Tibial artery (tissue), 4 donors: Measurements from ENCODE around the gene NUCKS1.

ENCODE experiments used
- DNase-seq, 2 donors: peaks; one replicate each; pipeline ENCODE4 v3.0.0-alpha.2; 2019
- H3K27ac ChIP-seq, 2 donors: fragments of 200-600 bp; sonication (generic) in 1 of 2; 1 replicate in 1 of 2; 2 replicates in 1 of 2; pipeline ENCODE4 v1.5.1; 2018 to 2019; ENCODE audit warnings: mild to moderate bottlenecking in 1 of 2
- H3K27me3 ChIP-seq, 2 donors: fragments of 200-600 bp; sonication (generic) in 1 of 2; one replicate each; pipeline versions ENCODE4 v1.5.1 to v1.6.0; 2016 to 2019
- H3K36me3 ChIP-seq, 3 donors: fragments of 200-600 bp; sonication (generic) in 2 of 3; one replicate each; pipeline ENCODE4 v1.5.1; 2016 to 2019; ENCODE audit warnings: mild to moderate bottlenecking in 2 of 3
- H3K4me1 ChIP-seq, 4 donors: fragments of 200-600 bp; sonication (generic) in 2 of 4; 1 replicate in 3 of 4; 2 replicates in 1 of 4; pipeline ENCODE4 v1.5.1; 2016 to 2019
- H3K4me3 ChIP-seq, 2 donors: fragments of 200-600 bp; sonication (generic) in 1 of 2; 1 replicate in 1 of 2; 2 replicates in 1 of 2; pipeline ENCODE4 v1.5.1; 2018 to 2019; ENCODE audit warnings: mild to moderate bottlenecking in 2 of 2
- H3K9me3 ChIP-seq, 3 donors: fragments of 200-600 bp; sonication (generic) in 1 of 3; one replicate each; pipeline ENCODE4 v1.5.1; 2016 to 2019
- intact Hi-C: fragments of 100-400 bp; cut with DNase I; formaldehyde crosslinking; loops from one replicate; pipeline ENCODE4 v1.15.0; 2023; ENCODE audit warnings: low total_unique reads
- TF ChIP-seq, protein P1 (sequence below), 2 experiments: fragments of 200-600 bp in 1 of 2; fragments of 450-650 bp in 1 of 2; IDR thresholded peaks; one replicate each; pipeline ENCODE4 v1.5.1; 2017 to 2019; ENCODE audit warnings: antibody characterized with exemption in 2 of 2, mild to moderate bottlenecking in 1 of 2, moderate library complexity in 1 of 2

The NUCKS1 gene

DNA sequence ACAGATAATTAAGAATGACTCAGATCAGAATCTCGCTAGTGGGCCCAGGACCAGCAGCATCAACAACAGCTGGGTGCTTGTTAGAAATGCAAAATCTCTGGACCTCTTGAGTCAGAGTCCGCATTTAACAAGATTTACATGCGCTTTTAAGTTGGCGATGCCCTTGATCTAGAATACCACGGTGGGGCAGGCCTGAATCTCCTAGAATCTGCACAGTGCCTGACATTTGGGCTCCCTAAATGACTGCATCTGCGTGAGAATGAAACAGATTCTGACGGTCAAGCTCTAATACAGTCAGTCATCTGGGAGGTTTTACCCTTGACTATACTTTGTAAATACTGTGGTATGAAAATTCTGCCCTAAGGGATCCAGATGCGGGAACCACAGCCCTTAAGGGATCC lies 42.5 kb upstream of the NUCKS1 start:
- Histone ChIP-seq H3K9me3 (no peaks in the 10 kb centered on the region), H3K27me3 (no peaks in the 10 kb centered on the region), H3K4me1 (no peaks in the 10 kb centered on the region), H3K27ac (no peak overlapping the region), H3K36me3 (peaks cover 56 to 76% (median 63%) of the 10 kb centered on the region in 3 donors), H3K4me3 (no peak overlapping the region)
- intact Hi-C loops: no loop called here
- no peak for DNase-seq
- TF ChIP-seq, protein P1, sequence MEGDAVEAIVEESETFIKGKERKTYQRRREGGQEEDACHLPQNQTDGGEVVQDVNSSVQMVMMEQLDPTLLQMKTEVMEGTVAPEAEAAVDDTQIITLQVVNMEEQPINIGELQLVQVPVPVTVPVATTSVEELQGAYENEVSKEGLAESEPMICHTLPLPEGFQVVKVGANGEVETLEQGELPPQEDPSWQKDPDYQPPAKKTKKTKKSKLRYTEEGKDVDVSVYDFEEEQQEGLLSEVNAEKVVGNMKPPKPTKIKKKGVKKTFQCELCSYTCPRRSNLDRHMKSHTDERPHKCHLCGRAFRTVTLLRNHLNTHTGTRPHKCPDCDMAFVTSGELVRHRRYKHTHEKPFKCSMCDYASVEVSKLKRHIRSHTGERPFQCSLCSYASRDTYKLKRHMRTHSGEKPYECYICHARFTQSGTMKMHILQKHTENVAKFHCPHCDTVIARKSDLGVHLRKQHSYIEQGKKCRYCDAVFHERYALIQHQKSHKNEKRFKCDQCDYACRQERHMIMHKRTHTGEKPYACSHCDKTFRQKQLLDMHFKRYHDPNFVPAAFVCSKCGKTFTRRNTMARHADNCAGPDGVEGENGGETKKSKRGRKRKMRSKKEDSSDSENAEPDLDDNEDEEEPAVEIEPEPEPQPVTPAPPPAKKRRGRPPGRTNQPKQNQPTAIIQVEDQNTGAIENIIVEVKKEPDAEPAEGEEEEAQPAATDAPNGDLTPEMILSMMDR (IDR thresholded peaks at IDR 0.05): no peak

- Histone ChIP-seq H3K9me3 (no peaks in the 10 kb centered on the region), H3K27me3 (no peaks in the 10 kb centered on the region), H3K4me3 (no peak overlapping the region), H3K27ac (no peak overlapping the region), H3K36me3 (peaks cover 51 to 68% (median 55%) of the 10 kb centered on the region in 3 donors), H3K4me1 (no peaks in the 10 kb centered on the region)
- peak in 1 of 2 donors; percentile 59 for DNase-seq
- TF ChIP-seq, protein P1 (IDR thresholded peaks at IDR 0.05): peak; percentile 69 to 81
- intact Hi-C loops: loop anchor here (2.0 kb wide), 1 partner anchor 187 kb away; no protein-coding TSS in a partner anchor
Measured at GRCh38 chr1:205791568-205792180, 41.7 kb upstream of the NUCKS1 start.

DNA sequence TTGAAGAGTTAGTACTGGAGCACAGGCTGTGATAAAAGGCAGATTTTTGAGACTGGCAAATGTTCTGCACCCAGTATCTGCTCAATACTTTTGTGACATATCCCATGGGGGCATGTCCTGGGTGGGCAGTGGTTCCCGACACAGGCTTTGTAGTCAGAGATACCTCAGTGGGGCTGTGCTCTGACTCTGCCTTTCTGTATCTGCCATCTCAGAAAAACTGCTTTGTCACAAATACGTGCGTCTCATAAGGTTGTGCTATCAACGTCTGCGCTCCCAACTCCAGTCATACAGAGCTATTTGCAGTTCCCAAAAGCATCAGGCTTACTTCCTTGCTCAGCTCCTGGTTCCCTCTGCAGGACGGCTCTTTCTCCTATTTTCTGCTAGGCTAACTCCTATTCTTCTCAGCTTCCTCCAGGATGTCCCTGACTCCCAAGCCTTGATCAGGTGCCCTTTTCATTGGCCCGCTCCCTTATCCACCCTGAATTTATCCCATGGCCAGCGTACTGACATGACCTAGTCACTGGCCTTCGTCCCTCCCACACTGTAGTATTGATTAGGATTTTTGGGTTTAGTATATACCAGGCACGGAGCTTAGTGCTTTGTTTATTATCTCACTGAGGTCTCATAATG lies 37.4 kb upstream of the NUCKS1 start:
- TF ChIP-seq, protein P1 (IDR thresholded peaks at IDR 0.05): no peak
- no peaks in the 10 kb centered on the region for H3K27me3 ChIP-seq
- DNase-seq: no peak

GRCh38 chr1:205786601-205787000 lies 36.6 kb upstream of the NUCKS1 start:
- Histone ChIP-seq H3K27ac (no peak overlapping the region), H3K4me3 (no peak overlapping the region), H3K4me1 (peaks cover 0 to 24% (median 12%) of the 10 kb centered on the region in 4 donors), H3K27me3 (no peaks in the 10 kb centered on the region), H3K36me3 (peaks cover 12 to 18% (median 17%) of the 10 kb centered on the region in 3 donors), H3K9me3 (no peaks in the 10 kb centered on the region)
- TF ChIP-seq, protein P1 (IDR thresholded peaks at IDR 0.05): no peak
- intact Hi-C loops: no loop called here
- DNase-seq: no peak

More for the DNA sequence above, 37.4 kb upstream of the NUCKS1 start:
- Histone ChIP-seq H3K9me3 (no peaks in the 10 kb centered on the region), H3K36me3 (peaks cover 13 to 26% (median 21%) of the 10 kb centered on the region in 3 donors), H3K4me3 (no peak overlapping the region), H3K27ac (no peak overlapping the region), H3K4me1 (peaks cover 0 to 24% (median 12%) of the 10 kb centered on the region in 4 donors)
- intact Hi-C loops: no loop called here

DNA sequence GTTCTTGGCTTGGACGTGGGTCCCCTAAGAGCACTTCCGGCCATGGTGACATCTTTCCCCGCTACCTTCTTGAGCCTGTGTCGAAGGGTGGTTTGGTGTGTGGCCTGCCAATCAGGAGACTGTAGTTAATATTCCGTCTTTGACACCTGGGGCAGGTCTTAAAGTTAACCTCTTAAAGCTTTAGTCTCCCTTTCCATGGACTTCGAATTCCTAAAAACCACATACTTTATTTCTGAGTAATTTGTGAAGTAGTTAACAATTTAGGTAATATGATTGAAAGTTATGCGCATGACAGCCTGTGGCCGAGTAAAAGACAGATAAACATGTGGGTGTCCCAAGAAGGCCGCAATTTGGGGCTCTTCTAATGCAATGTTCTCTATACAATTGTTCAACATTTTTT lies 35.5 kb upstream of the NUCKS1 start:
- H3K27ac ChIP-seq: no peak overlapping the region
- no peaks in the 10 kb centered on the region for H3K27me3 ChIP-seq
- intact Hi-C loops: no loop called here
- H3K4me1 ChIP-seq: peaks cover 0 to 24% (median 12%) of the 10 kb centered on the region in 4 donors
- peaks cover 6% of the 10 kb centered on the region in 3 donors for H3K36me3 ChIP-seq
- no peaks in the 10 kb centered on the region for H3K9me3 ChIP-seq
- H3K4me3 ChIP-seq: no peak overlapping the region
- TF ChIP-seq, protein P1 (IDR thresholded peaks at IDR 0.05): no peak
- no peak for DNase-seq
